DND-41 (cell line): Measurements from ENCODE around the gene PTPRN2.

Experiments
- ATAC-seq: fragments of 200-7000 bp; cut with Tn5 transposase; 3 replicates; pipeline ENCODE4 v1.9.1; 2021; ENCODE audit warnings: low read depth; ENCODE audit not compliant: insufficient read depth
- DNase-seq: peaks from one replicate; pipeline ENCODE4 v3.0.0-alpha.2; 2020
- H2AFZ ChIP-seq: 2 replicates; pipeline ENCODE4 v1.6.0; 2012; ENCODE audit warnings: low read depth, low read length
- H3K27ac ChIP-seq: 2 replicates; pipeline ENCODE4 v1.5.1; 2012; ENCODE audit warnings: low read length, inconsistent platforms
- H3K27me3 ChIP-seq: fragments of 200-600 bp; sonication (generic); 2 replicates; pipeline ENCODE4 v1.6.0; 2012; ENCODE audit warnings: low read length, mild to moderate bottlenecking, inconsistent platforms; ENCODE audit not compliant: insufficient read depth, poor library complexity
- H3K36me3 ChIP-seq: 2 replicates; pipeline ENCODE4 v1.5.1; 2012; ENCODE audit warnings: low read length, inconsistent platforms; ENCODE audit not compliant: insufficient read depth
- H3K4me1 ChIP-seq: 2 replicates; pipeline ENCODE4 v1.5.1; 2012; ENCODE audit warnings: mild to moderate bottlenecking, low read length; ENCODE audit not compliant: insufficient read depth
- H3K4me2 ChIP-seq: 2 replicates; pipeline ENCODE4 v1.6.0; 2012; ENCODE audit warnings: mild to moderate bottlenecking, moderate library complexity, low read length, inconsistent platforms; ENCODE audit not compliant: insufficient read depth
- H3K4me3 ChIP-seq, 2 experiments: fragments of 200-600 bp in 1 of 2; shearing (Covaris generic) in 1 of 2; 2 replicates each; pipeline ENCODE4 v1.5.1; 2012 to 2016; ENCODE audit warnings: inconsistent platforms in 2 of 2, low read length in 2 of 2, mild to moderate bottlenecking in 2 of 2, low read depth in 1 of 2, moderate library complexity in 1 of 2
- H3K79me2 ChIP-seq: 2 replicates; pipeline ENCODE4 v1.6.0; 2012; ENCODE audit warnings: low read length, inconsistent platforms; ENCODE audit not compliant: insufficient read depth
- H3K9ac ChIP-seq: 2 replicates; pipeline ENCODE4 v1.6.0; 2012; ENCODE audit warnings: low read depth, mild to moderate bottlenecking, inconsistent platforms, low read length, moderate library complexity
- H3K9me3 ChIP-seq: 2 replicates; pipeline ENCODE4 v1.5.1; 2012; ENCODE audit warnings: low read length, moderate library complexity, mild to moderate bottlenecking, inconsistent platforms; ENCODE audit not compliant: insufficient read depth, severe bottlenecking
- H4K20me1 ChIP-seq: 2 replicates; pipeline ENCODE4 v1.6.0; 2012; ENCODE audit warnings: low read length; ENCODE audit not compliant: insufficient read depth
- EZH2 ChIP-seq: IDR thresholded peaks from 3 replicates; pipeline ENCODE4 v1.6.1; 2012; ENCODE audit warnings: borderline replicate concordance, low read depth, mild to moderate bottlenecking, moderate library complexity, low read length, inconsistent platforms; ENCODE audit not compliant: severe bottlenecking
- TF ChIP-seq, protein P1 (sequence below): IDR thresholded peaks from 2 replicates; pipeline ENCODE4 v1.5.1; 2012; ENCODE audit warnings: borderline replicate concordance, low read length, moderate library complexity, mild to moderate bottlenecking; ENCODE audit not compliant: poor library complexity, severe bottlenecking; ENCODE audit errors: extremely low read depth

Gene PTPRN2

DNA sequence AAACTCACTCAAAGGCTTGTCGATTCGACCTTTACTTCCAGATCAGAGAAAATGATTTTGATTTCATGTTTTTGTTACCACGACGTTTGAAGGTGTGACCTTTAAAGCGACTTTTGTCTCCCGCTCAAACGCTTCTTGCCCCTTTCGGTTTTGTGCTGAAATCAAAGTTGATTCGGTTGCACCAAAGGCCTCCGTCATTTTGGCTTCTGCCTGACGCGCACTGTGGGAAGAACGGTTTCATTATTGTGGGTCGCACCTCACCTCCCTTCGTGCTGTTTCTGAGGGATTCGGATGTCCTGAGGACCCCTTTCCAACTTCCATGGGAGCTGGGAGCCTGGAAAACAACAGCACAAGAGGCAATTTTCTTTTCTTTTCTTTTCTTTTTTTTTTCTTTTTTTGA is 1073.9 kb downstream of the PTPRN2 start:
- no peaks in the 10 kb centered on the region for H3K36me3 ChIP-seq
- no peaks in the 10 kb centered on the region for H3K79me2 ChIP-seq
- no peaks in the 10 kb centered on the region for H4K20me1 ChIP-seq
- peaks cover 3% of the 10 kb centered on the region for H3K27me3 ChIP-seq
- TF ChIP-seq EZH2, result no peak
- TF ChIP-seq, protein P1, sequence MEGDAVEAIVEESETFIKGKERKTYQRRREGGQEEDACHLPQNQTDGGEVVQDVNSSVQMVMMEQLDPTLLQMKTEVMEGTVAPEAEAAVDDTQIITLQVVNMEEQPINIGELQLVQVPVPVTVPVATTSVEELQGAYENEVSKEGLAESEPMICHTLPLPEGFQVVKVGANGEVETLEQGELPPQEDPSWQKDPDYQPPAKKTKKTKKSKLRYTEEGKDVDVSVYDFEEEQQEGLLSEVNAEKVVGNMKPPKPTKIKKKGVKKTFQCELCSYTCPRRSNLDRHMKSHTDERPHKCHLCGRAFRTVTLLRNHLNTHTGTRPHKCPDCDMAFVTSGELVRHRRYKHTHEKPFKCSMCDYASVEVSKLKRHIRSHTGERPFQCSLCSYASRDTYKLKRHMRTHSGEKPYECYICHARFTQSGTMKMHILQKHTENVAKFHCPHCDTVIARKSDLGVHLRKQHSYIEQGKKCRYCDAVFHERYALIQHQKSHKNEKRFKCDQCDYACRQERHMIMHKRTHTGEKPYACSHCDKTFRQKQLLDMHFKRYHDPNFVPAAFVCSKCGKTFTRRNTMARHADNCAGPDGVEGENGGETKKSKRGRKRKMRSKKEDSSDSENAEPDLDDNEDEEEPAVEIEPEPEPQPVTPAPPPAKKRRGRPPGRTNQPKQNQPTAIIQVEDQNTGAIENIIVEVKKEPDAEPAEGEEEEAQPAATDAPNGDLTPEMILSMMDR, result no peak
- no peak overlapping the region for H3K4me3 ChIP-seq
- no peak overlapping the region for H3K4me2 ChIP-seq
- no peak for ATAC-seq
- no peak overlapping the region for H3K9ac ChIP-seq
- no peak overlapping the region for H2AFZ ChIP-seq
- no peak overlapping the region for H3K27ac ChIP-seq
- no peak for DNase-seq
- H3K9me3 ChIP-seq, result no peaks in the 10 kb centered on the region
- H3K4me1 ChIP-seq, result no peaks in the 10 kb centered on the region

DNA sequence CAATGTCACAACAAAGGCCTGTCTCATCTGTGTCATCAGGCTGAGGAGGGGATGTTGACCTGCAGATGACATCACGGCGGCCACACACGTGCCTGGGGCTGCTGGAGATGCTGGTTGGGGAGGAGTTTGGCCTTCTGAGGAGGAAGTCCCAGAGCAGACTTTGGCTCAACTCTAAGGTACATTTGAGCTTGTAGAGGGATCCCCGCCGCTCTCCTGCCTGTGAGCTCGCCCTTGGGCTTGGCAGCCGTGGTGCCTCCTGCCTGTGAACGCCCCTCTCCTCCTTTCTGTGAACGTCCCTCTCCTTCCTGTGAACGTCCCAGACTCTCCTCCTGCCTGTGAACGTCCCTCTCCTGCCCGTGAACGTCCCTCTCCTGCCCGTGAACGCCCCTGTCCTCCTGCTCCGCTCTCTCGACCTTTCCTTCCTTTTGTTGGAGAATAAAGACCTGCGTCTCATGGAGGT is 1074.4 kb downstream of the PTPRN2 start:
- Histone ChIP-seq H3K4me1 (no peaks in the 10 kb centered on the region), H3K9ac (no peak overlapping the region), H3K27ac (no peak overlapping the region), H4K20me1 (no peaks in the 10 kb centered on the region), H3K36me3 (no peaks in the 10 kb centered on the region), H3K9me3 (no peaks in the 10 kb centered on the region), H3K27me3 (peaks cover 6% of the 10 kb centered on the region), H3K4me3 (no peak overlapping the region), H3K4me2 (no peak overlapping the region), H2AFZ (no peak overlapping the region), H3K79me2 (no peaks in the 10 kb centered on the region)
- no peak for DNase-seq
- TF ChIP-seq EZH2, result no peak
- TF ChIP-seq, protein P1, result no peak
- ATAC-seq, result no peak

DNA sequence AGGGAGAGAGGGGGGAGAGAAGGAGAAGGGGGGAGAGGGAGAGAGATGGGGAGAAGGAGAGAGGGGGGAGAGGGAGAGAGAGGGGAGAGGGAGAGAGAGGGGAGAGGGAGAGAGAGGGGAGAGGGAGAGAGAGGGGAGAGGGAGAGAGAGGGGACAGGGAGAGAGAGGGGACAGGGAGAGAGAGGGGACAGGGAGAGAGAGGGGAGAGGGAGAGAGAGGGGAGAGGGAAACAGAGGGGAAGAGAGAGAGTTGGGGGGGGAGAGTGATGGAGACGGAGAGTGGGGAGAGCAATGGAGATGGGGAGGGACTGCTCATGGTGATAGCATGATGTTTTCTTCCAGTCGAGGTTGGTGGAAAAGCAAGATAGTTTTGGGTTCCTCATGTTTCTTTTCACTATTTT is 1078.4 kb downstream of the PTPRN2 start:
- Histone ChIP-seq H3K36me3 (no peaks in the 10 kb centered on the region), H4K20me1 (no peaks in the 10 kb centered on the region), H3K27ac (no peak overlapping the region), H3K9ac (no peak overlapping the region), H3K79me2 (no peaks in the 10 kb centered on the region), H3K27me3 (peaks cover 6% of the 10 kb centered on the region), H2AFZ (no peak overlapping the region), H3K9me3 (peaks cover 2% of the 10 kb centered on the region), H3K4me1 (no peaks in the 10 kb centered on the region), H3K4me2 (no peak overlapping the region), H3K4me3 (no peak overlapping the region)
- ATAC-seq (no peak), DNase-seq (no peak)
- TF ChIP-seq, protein P1, result no peak
- TF ChIP-seq EZH2, result no peak

DNA sequence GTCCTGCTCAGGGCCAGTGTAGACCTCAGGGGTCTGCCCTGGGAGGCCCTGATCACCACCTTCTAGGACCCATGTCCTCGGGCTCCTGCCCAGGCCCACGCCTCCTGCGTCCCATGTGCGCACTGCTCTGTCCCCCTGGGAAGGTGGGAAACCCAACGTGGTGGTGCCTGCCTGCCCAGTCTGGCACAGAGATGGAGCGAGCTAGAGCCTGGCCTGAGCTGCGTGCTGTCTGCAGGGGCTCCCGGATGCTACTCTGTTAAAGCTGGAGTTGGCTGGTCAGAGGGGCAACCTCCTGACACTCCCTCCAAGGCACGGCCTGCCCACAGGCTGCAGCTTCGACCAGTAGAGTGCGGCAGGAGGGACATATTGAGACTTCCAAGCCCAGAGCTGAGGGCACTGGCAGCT is 1079.1 kb downstream of the PTPRN2 start:
- no peaks in the 10 kb centered on the region for H4K20me1 ChIP-seq
- no peak overlapping the region for H3K4me2 ChIP-seq
- H3K4me1 ChIP-seq, result peaks cover 2% of the 10 kb centered on the region
- H3K27me3 ChIP-seq, result peaks cover 6% of the 10 kb centered on the region
- H3K36me3 ChIP-seq, result no peaks in the 10 kb centered on the region
- no peak overlapping the region for H3K27ac ChIP-seq
- no peak overlapping the region for H2AFZ ChIP-seq
- DNase-seq (no peak), ATAC-seq (no peak)
- no peak overlapping the region for H3K4me3 ChIP-seq
- H3K79me2 ChIP-seq, result no peaks in the 10 kb centered on the region
- no peak overlapping the region for H3K9ac ChIP-seq
- peaks cover 2% of the 10 kb centered on the region for H3K9me3 ChIP-seq
- TF ChIP-seq EZH2, result no peak
- TF ChIP-seq, protein P1, result no peak
